NCI-H524 (cell line): ENCODE results near the gene LCP1.

Experiments
- DNase-seq, 2 experiments: peaks; one replicate each; lab custom pipeline; 2025; lab: John Stamatoyannopoulos, UW

LCP1 gene

GRCh38 chr13:46158983-46159382, 23.0 kb downstream of the LCP1 start:
- DNase-seq: no peak

- no peak for DNase-seq
Observed at GRCh38 chr13:46158222-46158621, 23.8 kb downstream of the LCP1 start.

GRCh38 chr13:46154136-46154801, 27.7 kb downstream of the LCP1 start:
- no peak for DNase-seq

- no peak for DNase-seq
Observed at GRCh38 chr13:46152627-46153328, 29.2 kb downstream of the LCP1 start.

- DNase-seq: no peak
Observed at GRCh38 chr13:46150134-46150693, 31.8 kb downstream of the LCP1 start.

- no peak for DNase-seq
Observed at GRCh38 chr13:46149272-46150133, 32.5 kb downstream of the LCP1 start.

- DNase-seq: peak in 1 of 2 experiments; percentile 11
Observed at GRCh38 chr13:46146898-46147297, 35.1 kb downstream of the LCP1 start.

- DNase-seq: no peak
Observed at GRCh38 chr13:46145950-46146349, 36.0 kb downstream of the LCP1 start.

GRCh38 chr13:46145135-46145534, 36.8 kb downstream of the LCP1 start:
- DNase-seq: no peak

- no peak for DNase-seq
Observed at GRCh38 chr13:46143184-46143701, 38.7 kb downstream of the LCP1 start.

- DNase-seq: no peak
Observed at GRCh38 chr13:46142776-46143175, 39.2 kb downstream of the LCP1 start.

GRCh38 chr13:46140044-46140443, 41.9 kb downstream of the LCP1 start:
- no peak for DNase-seq

- DNase-seq: peak in 1 of 2 experiments; percentile 46
Observed at GRCh38 chr13:46137627-46138317, 44.2 kb downstream of the LCP1 start.

- DNase-seq: no peak
Observed at GRCh38 chr13:46136688-46137087, 45.3 kb downstream of the LCP1 start.

GRCh38 chr13:46134961-46135522, 46.9 kb downstream of the LCP1 start:
- peak in 1 of 2 experiments; percentile 58 for DNase-seq

GRCh38 chr13:46134494-46134893, 47.5 kb downstream of the LCP1 start:
- no peak for DNase-seq

- DNase-seq: no peak
Observed at GRCh38 chr13:46132109-46132508, 49.9 kb downstream of the LCP1 start.

- no peak for DNase-seq
Observed at GRCh38 chr13:46131705-46132104, 50.3 kb downstream of the LCP1 start.

- no peak for DNase-seq
Observed at GRCh38 chr13:46129955-46130618, 51.9 kb downstream of the LCP1 start.

GRCh38 chr13:46129124-46129523, 52.9 kb downstream of the LCP1 start:
- DNase-seq: no peak
